ENCODE data around the gene EFCAB14. TPM values are rescaled to one million over a fixed set of nuclear protein-coding genes. Genes with fewer than 3 reads are reported as not detected.

EFCAB14 gene
- polyA plus RNA-seq, 1 donor from 2014 or later, result 7.6 TPM

- Histone ChIP-seq H3F3A (ENCODE audit: insufficient read depth, low read length, poor library complexity, severe bottlenecking) (no peaks in the 10 kb centered on the region), H2AFZ (ENCODE audit: low read depth, low read length) (no peak overlapping the region), H3K9ac (ENCODE audit: low read length) (no peak overlapping the region), H3K79me2 (replicated peaks; ENCODE audit: insufficient read depth, low read length) (peaks cover 11% of the 10 kb centered on the region), H3K9me3 (ENCODE audit: low read length) (no peaks in the 10 kb centered on the region), H4K20me1 (ENCODE audit: insufficient read depth) (no peaks in the 10 kb centered on the region), H3K27me3 (ENCODE audit: insufficient read depth, low read depth, low read length) (no peaks in the 10 kb centered on the region), H3K4me2 (ENCODE audit: low read length) (peak overlapping the region; percentile 40), H3K27ac (ENCODE audit: low read length) (no peak overlapping the region), H3K9me2 (ENCODE audit: insufficient read depth, low read length) (no peaks in the 10 kb centered on the region), H3K4me3 (ENCODE audit: low read length) (peak overlapping the region; percentile 97), H3K36me3 (ENCODE audit: insufficient read depth, low read length) (no peaks in the 10 kb centered on the region)
- TF ChIP-seq POLR2AphosphoS5 (IDR thresholded peaks at IDR 0.05), result no peak
- no peak for TF ChIP-seq RAD21 (conservative IDR thresholded peaks at IDR 0.05)
- no peak for TF ChIP-seq MXI1 (conservative IDR thresholded peaks at IDR 0.05; ENCODE audit: poor library complexity, severe bottlenecking)
- no peak for TF ChIP-seq SMC3 (conservative IDR thresholded peaks at IDR 0.05; ENCODE audit: poor library complexity)
Measured at GRCh38 chr1:46719689-46720088, 775 bp upstream of the EFCAB14 start.

- no peaks in the 10 kb centered on the region for H3K9me2 ChIP-seq (ENCODE audit: insufficient read depth, low read length)
- H3K4me2 ChIP-seq (ENCODE audit: low read length), result peak overlapping the region; percentile 91
- H3K9me3 ChIP-seq (ENCODE audit: low read length), result no peaks in the 10 kb centered on the region
- no peaks in the 10 kb centered on the region for H3K27me3 ChIP-seq (ENCODE audit: insufficient read depth, low read depth, low read length)
- TF ChIP-seq CTCF (IDR thresholded peaks at IDR 0.05; ENCODE audit: poor library complexity, severe bottlenecking) (no peak), EP300 (conservative IDR thresholded peaks at IDR 0.05; ENCODE audit: poor library complexity, severe bottlenecking) (no peak), POLR2AphosphoS5 (IDR thresholded peaks at IDR 0.05) (no peak), RAD21 (conservative IDR thresholded peaks at IDR 0.05) (no peak), SMC3 (conservative IDR thresholded peaks at IDR 0.05; ENCODE audit: poor library complexity) (no peak), TAF1 (IDR thresholded peaks at IDR 0.05; ENCODE audit: low read depth) (no peak), REST (IDR thresholded peaks at IDR 0.05; ENCODE audit: borderline replicate concordance) (no peak), EZH2 (IDR thresholded peaks at IDR 0.05; ENCODE audit: borderline replicate concordance, insufficient read depth, low read length, poor library complexity, severe bottlenecking) (no peak), MXI1 (conservative IDR thresholded peaks at IDR 0.05; ENCODE audit: poor library complexity, severe bottlenecking) (no peak)
- H3F3A ChIP-seq (ENCODE audit: insufficient read depth, low read length, poor library complexity, severe bottlenecking), result no peaks in the 10 kb centered on the region
- H3K79me2 ChIP-seq (replicated peaks; ENCODE audit: insufficient read depth, low read length), result peaks cover 11% of the 10 kb centered on the region
- H3K36me3 ChIP-seq (ENCODE audit: insufficient read depth, low read length), result no peaks in the 10 kb centered on the region
- H4K20me1 ChIP-seq (ENCODE audit: insufficient read depth), result no peaks in the 10 kb centered on the region
- H3K4me3 ChIP-seq (ENCODE audit: low read length), result peak overlapping the region; percentile 97
- peak overlapping the region; percentile 67 for H2AFZ ChIP-seq (ENCODE audit: low read depth, low read length)
- peak overlapping the region; percentile 83 for H3K9ac ChIP-seq (ENCODE audit: low read length)
- H3K27ac ChIP-seq (ENCODE audit: low read length), result peak overlapping the region; percentile 23
Measured at GRCh38 chr1:46718340-46718726, 581 bp downstream of the EFCAB14 start.

Data from neural cell (in vitro differentiated cells).